NCI-H1105 treated with DMSO at 0.1 percent for 48 hours (cell line): ENCODE data around the gene PARP9.

Experiments
- DNase-seq: peaks from one replicate; lab custom pipeline; 2025; lab: John Stamatoyannopoulos, UW

Gene PARP9

DNA sequence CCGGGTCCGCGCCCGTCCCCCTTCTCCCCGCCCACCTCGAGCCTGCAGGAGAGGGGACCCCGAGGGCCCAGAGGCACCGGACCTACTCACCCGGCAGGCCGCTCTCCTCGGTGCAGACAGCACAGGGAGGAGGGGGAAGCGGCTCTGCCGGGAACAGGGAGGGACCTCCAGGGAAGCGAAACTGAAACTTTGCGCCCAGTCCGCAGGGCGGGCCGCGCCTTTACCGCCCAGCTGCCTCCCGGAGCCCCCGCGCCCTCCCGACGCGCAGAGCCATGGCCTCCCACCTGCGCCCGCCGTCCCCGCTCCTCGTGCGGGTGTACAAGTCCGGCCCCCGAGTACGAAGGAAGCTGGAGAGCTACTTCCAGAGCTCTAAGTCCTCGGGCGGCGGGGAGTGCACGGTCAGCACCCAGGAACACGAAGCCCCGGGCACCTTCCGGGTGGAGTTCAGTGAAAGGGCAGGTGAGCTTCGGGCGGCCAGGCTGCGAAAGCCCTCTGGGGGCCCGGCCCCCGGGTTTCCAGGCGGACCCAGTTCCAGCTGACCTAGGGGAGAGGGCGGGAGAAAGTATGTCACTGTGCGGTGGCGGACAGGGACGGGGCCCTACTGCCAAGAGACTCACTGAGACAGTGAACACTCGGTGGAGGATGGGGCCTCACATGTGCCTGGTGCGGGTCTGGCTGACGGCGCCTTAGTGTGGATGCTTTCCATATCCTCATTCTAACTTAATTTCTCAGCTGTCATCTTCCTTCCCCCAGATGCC is at the start of gene PARP9, which contains the start of gene DTX3L:
PARP9 (minus strand) TSS at position 146 of the 758 bp plus-strand sequence. CDS start 4,680 bp downstream, outside the sequence.
DTX3L (plus strand) TSS at position 184 of the 758 bp plus-strand sequence; CDS start at position 273, 89 bp downstream.
- DNase-seq = peak; percentile 83

GRCh38 chr3:122612696-122613095 is 48.6 kb upstream of the PARP9 start:
- no peak for DNase-seq

- no peak for DNase-seq
Measured at GRCh38 chr3:122609798-122610559, 45.9 kb upstream of the PARP9 start.

- DNase-seq = no peak
Measured at GRCh38 chr3:122608916-122609315, 44.8 kb upstream of the PARP9 start.

GRCh38 chr3:122606330-122606729 is 42.2 kb upstream of the PARP9 start:
- DNase-seq = no peak

- DNase-seq = no peak
Measured at GRCh38 chr3:122603056-122603455, 39.0 kb upstream of the PARP9 start.

GRCh38 chr3:122602011-122602710 is 38.1 kb upstream of the PARP9 start:
- DNase-seq = no peak

- DNase-seq = no peak
Measured at GRCh38 chr3:122598556-122598955, 34.5 kb upstream of the PARP9 start.

- no peak for DNase-seq
Measured at GRCh38 chr3:122598151-122598550, 34.1 kb upstream of the PARP9 start.

- no peak for DNase-seq
Measured at GRCh38 chr3:122594025-122594424, 29.9 kb upstream of the PARP9 start.

DNA sequence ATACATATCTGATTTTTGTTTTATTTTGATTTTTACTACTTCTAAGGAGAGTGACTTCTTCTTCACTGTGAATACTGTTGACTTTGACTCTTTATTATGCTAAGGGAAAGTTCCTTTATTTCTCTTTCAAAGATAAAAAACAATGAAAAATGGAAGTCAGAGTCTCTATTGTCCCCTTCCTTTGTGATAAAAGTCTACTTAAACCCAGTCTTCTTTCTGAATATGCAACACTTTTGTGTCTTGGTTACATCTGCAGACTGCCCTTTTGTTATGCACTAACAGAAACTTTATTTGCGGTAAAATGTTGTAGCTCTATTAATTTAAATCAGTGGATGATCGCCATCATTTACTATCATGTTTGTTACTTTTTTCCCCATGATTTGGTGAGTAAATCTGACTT is 26.5 kb upstream of the PARP9 start:
- DNase-seq = no peak

DNA sequence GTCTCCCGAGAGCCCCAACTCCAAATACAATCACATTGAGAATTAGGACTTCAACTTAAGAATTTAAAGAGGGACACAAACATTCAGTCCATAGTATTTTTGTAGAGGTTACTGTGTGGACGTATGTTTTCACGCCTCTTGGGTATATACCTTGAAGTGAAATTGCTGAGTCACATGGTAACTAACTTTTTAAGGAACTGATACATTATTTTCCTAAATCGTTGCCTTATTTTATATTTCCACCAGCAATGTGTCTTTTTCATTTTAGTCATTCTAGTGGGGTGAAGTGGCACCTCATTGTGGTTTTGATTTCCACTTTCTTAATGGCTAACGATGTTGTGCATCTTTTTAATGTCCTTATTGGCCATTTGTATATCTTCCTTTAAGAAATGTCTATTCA is 25.2 kb upstream of the PARP9 start:
- no peak for DNase-seq

DNA sequence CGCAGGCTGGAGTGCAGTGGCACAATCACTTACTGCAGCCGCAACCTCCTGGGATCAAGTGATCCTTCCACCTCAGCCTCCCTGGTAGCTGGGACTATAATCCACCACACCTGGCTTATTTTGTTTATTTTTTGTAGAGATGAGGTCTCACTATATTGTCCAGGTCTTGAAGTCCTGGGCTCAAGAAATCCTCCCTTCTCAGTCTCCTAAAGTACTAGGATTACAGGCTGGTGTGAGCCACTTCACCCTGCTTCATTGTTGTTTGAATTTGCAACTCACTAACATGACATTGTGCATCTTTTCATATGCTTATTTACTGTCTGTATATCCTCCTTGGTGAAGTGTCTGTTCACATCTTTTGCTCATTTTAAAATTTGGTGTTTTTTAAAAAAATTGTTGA is 23.5 kb upstream of the PARP9 start:
- no peak for DNase-seq

- no peak for DNase-seq
Measured at GRCh38 chr3:122586773-122587485, 22.8 kb upstream of the PARP9 start.

DNA sequence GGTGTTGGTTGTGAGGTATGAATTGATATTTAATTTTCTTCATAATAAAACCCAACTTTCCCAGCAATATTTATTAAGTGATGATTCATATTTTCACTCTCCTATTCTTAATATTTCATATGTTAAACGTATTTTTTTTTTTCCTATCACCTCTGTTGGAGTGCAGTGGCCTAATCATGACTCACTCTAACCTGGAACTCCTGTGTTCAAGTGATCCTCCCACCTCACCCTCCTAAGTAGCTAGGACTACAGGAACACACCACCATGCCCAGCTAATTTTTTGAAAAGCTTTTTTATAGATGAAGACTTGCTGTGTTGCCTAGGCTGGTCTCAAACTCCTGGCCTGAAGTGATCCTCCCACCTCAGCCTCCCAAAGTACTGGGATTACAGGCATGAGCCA is 22.0 kb upstream of the PARP9 start:
- DNase-seq = no peak

DNA sequence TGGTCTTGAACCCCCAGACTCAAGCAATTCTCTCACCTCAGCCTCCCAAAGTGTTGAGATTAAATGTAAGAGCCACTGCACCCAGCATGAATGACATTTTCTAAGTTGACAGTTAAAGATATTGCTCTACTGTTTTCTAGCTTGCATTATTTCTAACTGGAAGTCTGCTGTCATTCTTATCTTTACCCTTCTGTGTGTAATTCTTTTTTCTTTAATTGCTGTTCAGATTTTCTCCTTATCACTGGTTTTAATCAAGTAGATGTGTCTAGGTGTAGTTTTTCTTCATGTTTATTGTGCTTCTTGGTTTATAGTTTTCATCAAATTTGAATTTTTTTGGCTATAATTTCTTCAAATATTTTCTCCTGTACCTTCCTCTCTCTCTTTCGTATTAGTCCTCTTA is 18.3 kb upstream of the PARP9 start:
- DNase-seq = no peak

DNA sequence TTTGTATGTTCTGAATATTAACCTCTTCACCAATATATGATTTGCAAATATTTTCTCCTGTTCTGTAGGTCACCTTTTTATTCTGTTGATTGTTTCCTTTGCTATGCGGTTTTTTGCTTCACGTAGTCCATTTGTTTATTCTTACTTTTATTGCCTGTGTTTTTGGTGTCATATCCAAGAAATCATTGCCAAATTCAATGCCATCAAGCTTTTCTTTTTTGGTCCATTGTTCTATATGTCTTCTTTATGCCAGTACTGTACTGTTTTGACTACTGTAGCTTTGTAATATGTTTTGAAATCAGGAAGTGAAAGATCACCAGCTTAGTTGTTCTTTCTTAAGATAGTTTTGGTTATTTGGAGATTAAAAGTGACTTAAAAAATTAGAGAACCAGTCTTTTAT is 17.5 kb upstream of the PARP9 start:
- DNase-seq = no peak

DNA sequence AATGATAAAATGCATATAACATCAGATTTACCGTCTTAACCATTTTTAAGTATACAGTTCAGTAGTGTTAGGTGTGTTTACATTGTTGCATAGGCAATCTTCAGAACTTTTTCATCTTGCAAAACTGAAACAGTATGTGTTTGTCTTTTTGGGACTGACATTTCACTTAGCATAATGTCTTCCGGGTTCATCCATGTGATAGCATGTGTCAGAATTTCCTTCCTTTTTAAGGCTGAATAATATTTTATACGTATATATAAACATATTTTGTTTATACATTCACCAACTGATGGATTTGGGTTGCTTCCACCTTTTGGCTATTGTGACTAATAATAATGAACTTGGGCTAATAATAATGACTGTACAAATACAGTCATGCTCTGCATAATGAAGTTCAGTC is 16.4 kb upstream of the PARP9 start:
- no peak for DNase-seq

DNA sequence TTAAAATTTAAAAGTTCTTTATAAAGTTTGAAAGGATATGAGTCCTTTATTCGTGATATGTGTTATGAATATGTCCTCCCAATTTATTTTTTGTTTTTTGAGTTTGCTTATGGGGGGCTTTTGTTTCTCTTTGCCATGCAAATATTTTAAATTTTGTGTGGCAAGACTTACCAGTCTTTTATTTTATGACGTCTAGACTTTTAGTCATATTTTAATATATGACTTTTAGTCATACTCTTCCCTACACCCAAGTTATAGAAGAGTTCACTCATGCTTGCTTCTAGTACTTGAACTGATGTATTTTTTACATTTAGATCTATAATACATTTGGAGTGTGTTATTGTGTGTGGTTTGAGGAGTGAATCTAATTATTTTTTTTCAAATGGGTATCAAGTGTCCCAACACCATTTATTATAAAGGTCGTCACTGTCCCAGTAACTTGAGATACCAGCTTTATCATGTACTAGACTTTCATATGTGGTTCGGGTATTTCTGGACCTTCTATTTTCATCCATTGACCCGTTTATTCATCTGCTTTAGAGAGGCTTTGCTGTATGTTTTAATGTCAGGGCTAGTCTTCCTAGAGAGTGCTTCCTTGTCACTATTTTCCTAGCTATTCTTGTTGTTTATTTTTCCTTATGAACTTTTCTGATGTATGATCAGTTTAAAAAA is 14.1 kb upstream of the PARP9 start:
- DNase-seq = no peak

GRCh38 chr3:122577409-122578031 is 13.4 kb upstream of the PARP9 start, which contains the start of gene PARP15:
TSS of gene PARP15 (plus strand) at chr3:122577650. CDS start at chr3:122577668, 18 bp downstream.
- DNase-seq = no peak
